Esophagus squamous epithelium (tissue), 4 donors: Measurements from ENCODE around the gene VRK2.

ENCODE experiments used
- POLR2A ChIP-seq, 4 donors: fragments of 450-650 bp; IDR thresholded peaks; one replicate each; pipeline ENCODE4 v1.6.1; 2017; ENCODE audit warnings: antibody characterized with exemption in 4 of 4, mild to moderate bottlenecking in 4 of 4, moderate library complexity in 3 of 4
- TF ChIP-seq, protein P1 (sequence below), 6 experiments: fragments of 450-650 bp in 4 of 6; fragments of 200-600 bp in 2 of 6; sonication (generic) in 2 of 6; IDR thresholded peaks; one replicate each; pipeline ENCODE4 v1.5.1; 2016 to 2019; ENCODE audit warnings: antibody characterized with exemption in 6 of 6, mild to moderate bottlenecking in 4 of 6, moderate library complexity in 4 of 6

DNA sequence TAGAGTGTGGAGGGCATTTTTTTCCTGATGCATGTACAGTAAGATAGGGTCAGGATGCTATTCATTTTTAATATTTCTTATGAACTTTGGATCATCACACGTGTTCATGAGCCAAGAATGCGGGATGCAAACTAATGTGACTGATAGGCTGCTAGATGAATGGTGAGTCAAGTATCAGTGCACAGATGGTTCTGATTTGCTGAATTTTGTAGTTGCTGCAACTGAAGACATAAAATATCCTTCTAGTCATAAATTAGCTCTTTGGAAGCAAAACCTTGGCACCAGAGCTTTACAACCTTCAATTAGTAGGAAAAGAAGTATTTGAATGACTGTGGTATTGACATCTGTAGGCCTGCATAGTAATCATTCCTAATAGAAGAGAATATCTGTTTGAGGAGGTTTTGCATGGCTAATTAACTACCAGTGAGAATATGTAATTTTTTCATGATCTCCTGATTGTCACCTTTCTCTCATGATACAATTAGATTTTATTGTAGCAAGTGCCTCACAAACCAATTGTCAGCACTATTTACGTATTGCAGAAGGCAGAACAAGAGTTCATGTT is 94.0 kb downstream of the VRK2 start:
- TF ChIP-seq, protein P1, sequence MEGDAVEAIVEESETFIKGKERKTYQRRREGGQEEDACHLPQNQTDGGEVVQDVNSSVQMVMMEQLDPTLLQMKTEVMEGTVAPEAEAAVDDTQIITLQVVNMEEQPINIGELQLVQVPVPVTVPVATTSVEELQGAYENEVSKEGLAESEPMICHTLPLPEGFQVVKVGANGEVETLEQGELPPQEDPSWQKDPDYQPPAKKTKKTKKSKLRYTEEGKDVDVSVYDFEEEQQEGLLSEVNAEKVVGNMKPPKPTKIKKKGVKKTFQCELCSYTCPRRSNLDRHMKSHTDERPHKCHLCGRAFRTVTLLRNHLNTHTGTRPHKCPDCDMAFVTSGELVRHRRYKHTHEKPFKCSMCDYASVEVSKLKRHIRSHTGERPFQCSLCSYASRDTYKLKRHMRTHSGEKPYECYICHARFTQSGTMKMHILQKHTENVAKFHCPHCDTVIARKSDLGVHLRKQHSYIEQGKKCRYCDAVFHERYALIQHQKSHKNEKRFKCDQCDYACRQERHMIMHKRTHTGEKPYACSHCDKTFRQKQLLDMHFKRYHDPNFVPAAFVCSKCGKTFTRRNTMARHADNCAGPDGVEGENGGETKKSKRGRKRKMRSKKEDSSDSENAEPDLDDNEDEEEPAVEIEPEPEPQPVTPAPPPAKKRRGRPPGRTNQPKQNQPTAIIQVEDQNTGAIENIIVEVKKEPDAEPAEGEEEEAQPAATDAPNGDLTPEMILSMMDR (IDR thresholded peaks at IDR 0.05) = no peak
- TF ChIP-seq POLR2A (IDR thresholded peaks at IDR 0.05) = no peak
